ENCODE measurements around the gene SPSB1. TPM values are rescaled to one million over a fixed set of nuclear protein-coding genes. Genes with fewer than 3 reads are reported as not detected.
A peak's percentile ranks its signal among the peaks of the same experiment; 100 is the strongest.

SPSB1 gene
- total RNA-seq, 1 donor from 2014 or later, result 60.0 TPM

- no peak for TF ChIP-seq CTCF (IDR thresholded peaks at IDR 0.05; ENCODE audit: insufficient read depth, low read length, poor library complexity, severe bottlenecking)
- H3K27me3 ChIP-seq (ENCODE audit: control insufficient read depth, insufficient read depth, low read length), result no peaks in the 10 kb centered on the region
- no peak for DNase-seq (ENCODE audit: low read depth)
- no peaks in the 10 kb centered on the region for H3K36me3 ChIP-seq (ENCODE audit: control insufficient read depth, insufficient read depth, low read length)
- peak overlapping the region; percentile 92 for H3K4me3 ChIP-seq (ENCODE audit: low read depth, low read length)
These were observed 493 bp downstream of the SPSB1 start for GRCh38 chr1:9293241-9293532.

DNA sequence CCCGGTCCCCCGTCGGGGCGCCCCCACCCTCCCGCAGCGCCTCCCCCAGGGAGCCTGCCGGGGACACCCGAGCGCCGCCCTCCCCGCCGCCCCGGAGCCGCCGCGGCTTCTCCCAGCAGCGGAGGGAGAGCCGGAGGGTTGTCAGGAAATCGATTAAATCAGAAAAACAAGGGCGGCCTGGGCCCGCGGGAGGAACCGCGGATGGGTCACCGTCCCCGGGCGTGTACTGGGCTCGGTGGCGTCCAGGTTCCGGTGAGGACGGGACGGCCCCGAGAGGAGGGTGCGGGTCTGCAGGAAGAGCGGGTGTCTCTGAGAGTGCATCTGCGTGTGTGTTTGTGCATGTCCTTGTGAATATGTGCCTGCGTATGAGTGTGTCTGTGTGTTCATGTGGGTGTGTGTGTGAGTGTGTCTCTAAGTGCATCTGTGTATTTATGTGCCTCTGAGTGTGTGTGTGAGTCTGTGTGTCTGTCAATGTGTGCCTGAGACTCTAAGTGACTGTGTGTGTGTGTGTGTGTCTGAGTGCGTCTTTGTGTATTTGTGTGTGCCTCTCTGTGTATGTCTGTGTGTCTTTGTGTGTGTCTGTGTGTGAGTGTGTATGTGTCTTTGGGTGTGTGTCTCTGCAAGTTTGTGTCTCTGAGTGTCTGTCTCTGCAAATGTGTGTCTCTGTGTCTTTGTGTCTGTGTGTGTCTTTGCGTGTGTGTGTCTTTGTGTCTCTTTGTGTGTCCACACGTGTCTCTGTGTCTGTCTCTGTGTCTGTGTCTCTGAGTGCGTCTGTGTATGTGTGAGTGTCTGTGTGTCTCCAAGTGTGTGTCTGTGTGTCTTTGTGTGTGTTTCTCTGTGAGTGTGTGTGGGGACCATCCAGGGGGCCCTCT, 1.1 kb downstream of the SPSB1 start:
- H3K36me3 ChIP-seq (ENCODE audit: control insufficient read depth, insufficient read depth, low read length), result no peaks in the 10 kb centered on the region
- H3K27me3 ChIP-seq (ENCODE audit: control insufficient read depth, insufficient read depth, low read length), result no peaks in the 10 kb centered on the region
- no peak for TF ChIP-seq CTCF (IDR thresholded peaks at IDR 0.05; ENCODE audit: insufficient read depth, low read length, poor library complexity, severe bottlenecking)
- no peak for DNase-seq (ENCODE audit: low read depth)
- peak overlapping the region; percentile 92 for H3K4me3 ChIP-seq (ENCODE audit: low read depth, low read length)

GRCh38 chr1:9294405-9294773, 1.7 kb downstream of the SPSB1 start:
- Histone ChIP-seq H3K36me3 (ENCODE audit: control insufficient read depth, insufficient read depth, low read length) (no peaks in the 10 kb centered on the region), H3K4me3 (ENCODE audit: low read depth, low read length) (peak overlapping the region; percentile 92), H3K27me3 (ENCODE audit: control insufficient read depth, insufficient read depth, low read length) (no peaks in the 10 kb centered on the region)
- no peak for DNase-seq (ENCODE audit: low read depth)
- no peak for TF ChIP-seq CTCF (IDR thresholded peaks at IDR 0.05; ENCODE audit: insufficient read depth, low read length, poor library complexity, severe bottlenecking)

DNA sequence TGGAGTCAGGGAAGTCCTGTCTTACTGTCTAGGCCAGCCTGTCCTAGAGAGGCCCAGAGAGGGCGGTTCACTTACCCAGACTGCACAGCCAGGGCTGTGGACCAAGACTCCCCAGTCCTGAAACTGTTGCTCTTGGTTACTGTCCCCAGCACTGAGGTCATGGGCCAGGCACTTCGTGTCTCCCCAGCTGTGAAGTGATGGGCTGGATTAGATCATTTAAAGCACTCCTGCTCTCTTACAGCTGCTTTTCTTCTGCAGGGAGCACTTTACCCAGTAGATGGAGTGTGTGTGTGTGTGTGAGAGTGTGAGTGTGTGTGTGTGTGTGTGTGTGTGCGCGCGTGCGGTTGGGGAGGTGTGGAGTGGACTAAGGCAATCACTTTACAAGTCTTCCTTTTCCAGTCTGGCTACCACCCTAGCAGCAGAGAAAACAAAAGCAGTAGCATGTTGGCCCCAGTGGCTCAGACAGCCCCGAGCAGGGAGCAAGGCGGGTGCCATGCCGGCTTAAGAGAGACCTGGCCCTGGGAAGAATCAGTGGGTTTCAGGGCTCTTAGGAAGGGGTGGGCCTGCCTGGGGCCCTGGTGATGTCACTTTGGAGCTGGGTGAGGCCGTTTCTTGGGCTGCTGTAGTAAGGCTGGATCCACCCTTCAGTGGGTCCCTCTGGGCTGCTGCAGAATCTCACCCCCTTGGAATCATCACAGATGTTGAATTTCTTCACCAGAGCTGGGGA, 2.4 kb downstream of the SPSB1 start:
- no peak for TF ChIP-seq CTCF (IDR thresholded peaks at IDR 0.05; ENCODE audit: insufficient read depth, low read length, poor library complexity, severe bottlenecking)
- peak overlapping the region; percentile 92 for H3K4me3 ChIP-seq (ENCODE audit: low read depth, low read length)
- no peak for DNase-seq (ENCODE audit: low read depth)

DNA sequence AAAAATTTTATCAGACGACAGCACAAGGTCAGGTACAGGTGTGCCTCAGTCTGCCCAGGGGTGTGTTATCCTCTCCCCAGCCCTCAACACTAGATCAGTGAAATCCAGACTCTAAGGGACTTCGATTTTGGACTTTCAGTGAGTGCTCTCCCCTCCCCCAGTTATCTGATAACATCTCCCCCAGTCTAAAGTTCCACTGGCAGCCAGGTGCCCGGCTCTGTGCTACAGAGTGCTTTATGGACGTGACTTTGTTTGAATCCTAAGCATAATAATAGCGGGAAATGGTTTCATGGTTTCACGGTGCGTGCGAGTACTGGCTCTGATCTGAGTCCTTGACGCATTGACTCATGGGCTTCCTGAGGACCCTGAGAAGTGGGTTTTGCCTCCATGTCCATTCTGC, 3.2 kb downstream of the SPSB1 start:
- TF ChIP-seq CTCF (IDR thresholded peaks at IDR 0.05; ENCODE audit: insufficient read depth, low read length, poor library complexity, severe bottlenecking), result no peak
- DNase-seq (ENCODE audit: low read depth), result no peak
- Histone ChIP-seq H3K27me3 (ENCODE audit: control insufficient read depth, insufficient read depth, low read length) (no peaks in the 10 kb centered on the region), H3K4me3 (ENCODE audit: low read depth, low read length) (no peak overlapping the region), H3K36me3 (ENCODE audit: control insufficient read depth, insufficient read depth, low read length) (no peaks in the 10 kb centered on the region)

More for the DNA sequence above, 2.4 kb downstream of the SPSB1 start:
- Histone ChIP-seq H3K36me3 (ENCODE audit: control insufficient read depth, insufficient read depth, low read length) (no peaks in the 10 kb centered on the region), H3K27me3 (ENCODE audit: control insufficient read depth, insufficient read depth, low read length) (no peaks in the 10 kb centered on the region)

Data from kidney epithelial cell (primary cell).